H9 (cell line): Measurements from ENCODE around the gene SEMA4C. TPM values are rescaled to one million over a fixed set of nuclear protein-coding genes. Genes with fewer than 3 reads are reported as not detected.
A peak's percentile ranks its signal among the peaks of the same experiment; 100 is the strongest.

Experiments used
- DNase-seq: peaks from one replicate; pipeline ENCODE4 v3.0.0-alpha.2; 2017
- H2AFZ ChIP-seq: one replicate; pipeline ENCODE4 v1.6.1; 2013; ENCODE audit warnings: mild to moderate bottlenecking, low read length, control low read depth, moderate library complexity
- H2AK5ac ChIP-seq: 2 replicates; pipeline ENCODE4 v1.6.1; 2013; ENCODE audit warnings: low read length, control low read depth, mixed read lengths; ENCODE audit not compliant: insufficient read length
- H2BK120ac ChIP-seq: one replicate; pipeline ENCODE4 v1.6.1; 2013; ENCODE audit warnings: low read depth, mild to moderate bottlenecking, low read length, control low read depth, inconsistent platforms; ENCODE audit not compliant: poor library complexity, severe bottlenecking
- H2BK12ac ChIP-seq: 2 replicates; pipeline ENCODE4 v1.6.1; 2013; ENCODE audit warnings: low read length, control low read depth, mixed read lengths, low read depth; ENCODE audit not compliant: insufficient read length
- H2BK15ac ChIP-seq: 2 replicates; pipeline ENCODE4 v1.6.1; 2013; ENCODE audit warnings: low read depth, low read length, control low read depth
- H2BK20ac ChIP-seq: one replicate; pipeline ENCODE4 v1.6.1; 2013; ENCODE audit warnings: low read depth, mild to moderate bottlenecking, low read length, control low read depth, inconsistent platforms; ENCODE audit not compliant: poor library complexity, severe bottlenecking
- H2BK5ac ChIP-seq: 2 replicates; pipeline ENCODE4 v1.6.1; 2013; ENCODE audit warnings: low read length, control low read depth, mixed read lengths; ENCODE audit not compliant: insufficient read length
- H3K14ac ChIP-seq: 2 replicates; pipeline ENCODE4 v1.6.1; 2013; ENCODE audit warnings: low read length, control low read depth; ENCODE audit not compliant: insufficient read depth
- H3K18ac ChIP-seq: 2 replicates; pipeline ENCODE4 v1.6.1; 2013; ENCODE audit warnings: low read depth, mild to moderate bottlenecking, mixed read lengths, low read length, control low read depth; ENCODE audit not compliant: insufficient read length
- H3K23ac ChIP-seq: 2 replicates; pipeline ENCODE4 v1.6.1; 2013; ENCODE audit warnings: low read length, control low read depth, mixed read lengths, low read depth; ENCODE audit not compliant: insufficient read length
- H3K23me2 ChIP-seq: 2 replicates; pipeline ENCODE4 v1.6.1; 2013; ENCODE audit warnings: low read depth, mild to moderate bottlenecking, mixed read lengths, low read length, control low read depth; ENCODE audit not compliant: insufficient read length, poor library complexity, severe bottlenecking
- H3K27ac ChIP-seq: 2 replicates; pipeline ENCODE4 v1.5.1; 2013; ENCODE audit warnings: low read length, control low read depth, mixed read lengths, low read depth; ENCODE audit not compliant: insufficient read length
- H3K27me3 ChIP-seq: 2 replicates; pipeline ENCODE4 v1.6.1; 2013; ENCODE audit warnings: low read length, control low read depth, inconsistent platforms; ENCODE audit not compliant: insufficient read depth
- H3K4ac ChIP-seq: 2 replicates; pipeline ENCODE4 v1.6.1; 2013; ENCODE audit warnings: low read depth, mild to moderate bottlenecking, control low read depth, inconsistent platforms, low read length, moderate library complexity
- H3K4me1 ChIP-seq: 2 replicates; pipeline ENCODE4 v1.6.1; 2013; ENCODE audit warnings: low read length, control low read depth, inconsistent platforms; ENCODE audit not compliant: insufficient read depth
- H3K4me2 ChIP-seq: 2 replicates; pipeline ENCODE4 v1.6.1; 2013; ENCODE audit warnings: low read length, control low read depth, mixed read lengths; ENCODE audit not compliant: insufficient read length, insufficient read depth
- H3K56ac ChIP-seq: 2 replicates; pipeline ENCODE4 v1.6.1; 2013; ENCODE audit warnings: low read depth, mild to moderate bottlenecking, mixed read lengths, low read length, control low read depth; ENCODE audit not compliant: insufficient read length
- H3K79me1 ChIP-seq: 2 replicates; pipeline ENCODE4 v1.6.1; 2013; ENCODE audit warnings: low read depth, mild to moderate bottlenecking, moderate library complexity, low read length, control low read depth, inconsistent platforms; ENCODE audit not compliant: insufficient read depth, poor library complexity, severe bottlenecking
- H3K79me2 ChIP-seq: 2 replicates; pipeline ENCODE4 v1.6.1; 2013; ENCODE audit warnings: low read length, control low read depth, inconsistent platforms; ENCODE audit not compliant: insufficient read depth
- H3K9ac ChIP-seq: 2 replicates; pipeline ENCODE4 v1.6.1; 2013; ENCODE audit warnings: low read length, control low read depth, mixed read lengths; ENCODE audit not compliant: insufficient read length; ENCODE audit errors: extremely low read depth
- H3K9me3 ChIP-seq: one replicate; pipeline ENCODE4 v1.6.1; 2013; ENCODE audit warnings: low read depth, low read length, inconsistent platforms; ENCODE audit not compliant: control insufficient read depth
- H3T11ph ChIP-seq: one replicate; pipeline ENCODE4 v1.6.1; 2013; ENCODE audit warnings: mild to moderate bottlenecking, low read length, control low read depth, inconsistent platforms
- H4K20me1 ChIP-seq: one replicate; pipeline ENCODE4 v1.6.1; 2013; ENCODE audit not compliant: control insufficient read depth, insufficient read length, insufficient read depth
- H4K5ac ChIP-seq: 2 replicates; pipeline ENCODE4 v1.6.1; 2013; ENCODE audit warnings: low read depth, mild to moderate bottlenecking, mixed read lengths, low read length, control low read depth; ENCODE audit not compliant: insufficient read length
- H4K8ac ChIP-seq: replicated peaks from 2 replicates; pipeline ENCODE4 v1.6.1; 2013; ENCODE audit warnings: low read length, control low read depth, mixed read lengths, low read depth; ENCODE audit not compliant: insufficient read length
- H4K91ac ChIP-seq: 2 replicates; pipeline ENCODE4 v1.6.1; 2013; ENCODE audit warnings: low read depth, mild to moderate bottlenecking, moderate library complexity, mixed read lengths, low read length, control low read depth; ENCODE audit not compliant: insufficient read length
- H3K27ac Mint-ChIP-seq, 3 experiments: 2 replicates in 2 of 3; 3 replicates in 1 of 3; pipeline ENCODE4 v1.8.0; 2020 to 2021; ENCODE audit warnings: mixed read lengths in 3 of 3, mild to moderate bottlenecking in 1 of 3, moderate library complexity in 1 of 3
- H3K27me3 Mint-ChIP-seq: 2 replicates; pipeline ENCODE4 v1.8.0; 2021; ENCODE audit warnings: low read depth, mild to moderate bottlenecking, moderate library complexity, mixed read lengths
- H3K36me3 Mint-ChIP-seq, 3 experiments: 2 replicates in 2 of 3; 3 replicates in 1 of 3; pipeline ENCODE4 v1.8.0; 2020 to 2021; ENCODE audit warnings: low read depth in 3 of 3, mixed read lengths in 3 of 3; ENCODE audit not compliant: insufficient read depth in 1 of 3
- H3K4me1 Mint-ChIP-seq, 2 experiments: 2 replicates each; pipeline ENCODE4 v1.8.0; 2020; ENCODE audit warnings: mixed read lengths in 2 of 2
- H3K4me3 Mint-ChIP-seq, 2 experiments: 2 replicates in 1 of 2; 3 replicates in 1 of 2; pipeline ENCODE4 v1.8.0; 2020 to 2021; ENCODE audit warnings: mild to moderate bottlenecking in 2 of 2, mixed read lengths in 2 of 2, moderate library complexity in 1 of 2
- H3K9me3 Mint-ChIP-seq, 2 experiments: 2 replicates in 1 of 2; 3 replicates in 1 of 2; pipeline ENCODE4 v1.8.0; 2020; ENCODE audit warnings: mild to moderate bottlenecking in 2 of 2, mixed read lengths in 2 of 2, moderate library complexity in 1 of 2
- WGBS: extraction: QIAGEN DNeasy Blood & Tissue Kit; methylation state at CpG from one replicate; pipeline ENCODE4 v1.1.7; 2013; ENCODE audit warnings: missing lambda C conversion rate, low lambda C conversion rate, mixed read lengths; ENCODE audit not compliant: insufficient read length; ENCODE audit errors: extremely low coverage; 5-methylcytosine and 5-hydroxymethylcytosine counted together
- total RNA-seq: library from RNA; stranded (reverse); gene quantifications from 2 replicates; pipeline ENCODE4 v1.2.1, GENCODE V29; 2021
- TF ChIP-seq, protein P1 (sequence below): fragments of 200-600 bp; sonication (generic); conservative IDR thresholded peaks from 3 replicates; pipeline ENCODE4 v1.8.0; 2021; ENCODE audit warnings: antibody characterized with exemption, mild to moderate bottlenecking

Gene SEMA4C
- total RNA-seq, 1 experiment from 2014 or later = 81.6 TPM

DNA sequence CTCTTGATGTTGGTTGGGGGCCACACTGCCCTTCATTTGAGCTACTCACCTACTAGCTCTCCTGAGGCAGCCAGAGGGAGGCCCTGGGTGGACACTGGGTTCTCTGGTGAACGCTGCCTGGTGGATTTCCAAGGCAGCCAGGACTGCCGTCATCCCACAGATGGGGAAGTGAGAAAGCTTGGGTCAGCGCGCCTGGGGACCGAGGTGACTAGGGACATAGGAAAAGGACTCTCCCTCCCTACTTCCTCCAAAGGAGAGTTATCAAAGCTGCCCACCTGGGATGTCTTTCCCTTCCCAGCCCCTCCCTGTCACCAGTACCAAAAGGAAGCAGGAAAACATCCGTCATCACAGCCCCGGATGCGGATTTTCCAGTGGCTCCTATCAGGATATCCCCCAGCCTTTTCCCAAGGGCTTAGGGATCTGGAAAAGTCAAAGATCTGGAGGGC lies 3.8 kb upstream of the SEMA4C start:
- Histone ChIP-seq H2BK20ac (no peak overlapping the region), H3T11ph (no peak overlapping the region), H2AFZ (no peak overlapping the region), H4K20me1 (no peaks in the 10 kb centered on the region), H2BK15ac (no peak overlapping the region), H3K27ac (no peak overlapping the region), H3K79me2 (no peaks in the 10 kb centered on the region), H3K4me2 (no peak overlapping the region), H2BK120ac (no peak overlapping the region), H3K23ac (no peak overlapping the region), H2BK5ac (no peak overlapping the region), H3K27me3 (no peaks in the 10 kb centered on the region), H4K91ac (no peak overlapping the region), H3K79me1 (no peaks in the 10 kb centered on the region), H3K9me3 (no peaks in the 10 kb centered on the region), H3K9ac (no peak overlapping the region), H3K56ac (no peak overlapping the region), H2BK12ac (no peak overlapping the region), H3K4me1 (no peaks in the 10 kb centered on the region; the same call in 1 of the 2 replicates), H3K23me2 (peaks cover 5% of the 10 kb centered on the region), H4K8ac (no peak overlapping the region), H3K18ac (no peak overlapping the region), H2AK5ac (no peak overlapping the region), H4K5ac (no peak overlapping the region), H3K14ac (no peak overlapping the region), H3K4ac (no peak overlapping the region)
- H3K4me1 Mint-ChIP-seq = peaks cover 47 to 62% of the 10 kb centered on the region in 2 experiments
- H3K27ac Mint-ChIP-seq = peak overlapping the region in 1 of 3 experiments; percentile 79; a peak in 1 of 7 replicates
- H3K9me3 Mint-ChIP-seq = no peaks in the 10 kb centered on the region
- no CpG with 5 or more reads among the region's 8 CpGs for WGBS
- TF ChIP-seq, protein P1, sequence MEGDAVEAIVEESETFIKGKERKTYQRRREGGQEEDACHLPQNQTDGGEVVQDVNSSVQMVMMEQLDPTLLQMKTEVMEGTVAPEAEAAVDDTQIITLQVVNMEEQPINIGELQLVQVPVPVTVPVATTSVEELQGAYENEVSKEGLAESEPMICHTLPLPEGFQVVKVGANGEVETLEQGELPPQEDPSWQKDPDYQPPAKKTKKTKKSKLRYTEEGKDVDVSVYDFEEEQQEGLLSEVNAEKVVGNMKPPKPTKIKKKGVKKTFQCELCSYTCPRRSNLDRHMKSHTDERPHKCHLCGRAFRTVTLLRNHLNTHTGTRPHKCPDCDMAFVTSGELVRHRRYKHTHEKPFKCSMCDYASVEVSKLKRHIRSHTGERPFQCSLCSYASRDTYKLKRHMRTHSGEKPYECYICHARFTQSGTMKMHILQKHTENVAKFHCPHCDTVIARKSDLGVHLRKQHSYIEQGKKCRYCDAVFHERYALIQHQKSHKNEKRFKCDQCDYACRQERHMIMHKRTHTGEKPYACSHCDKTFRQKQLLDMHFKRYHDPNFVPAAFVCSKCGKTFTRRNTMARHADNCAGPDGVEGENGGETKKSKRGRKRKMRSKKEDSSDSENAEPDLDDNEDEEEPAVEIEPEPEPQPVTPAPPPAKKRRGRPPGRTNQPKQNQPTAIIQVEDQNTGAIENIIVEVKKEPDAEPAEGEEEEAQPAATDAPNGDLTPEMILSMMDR = no peak
- no peaks in the 10 kb centered on the region; the same call in 1 of the 2 replicates for H3K27me3 Mint-ChIP-seq
- H3K4me3 Mint-ChIP-seq = no peak overlapping the region
- DNase-seq = no peak
- H3K36me3 Mint-ChIP-seq = peaks cover 0 to 5% (median 2%) of the 10 kb centered on the region in 3 experiments; a peak in 3 of 7 replicates
